HepG2 (cell line): ENCODE measurements around the gene THADA. TPM values are rescaled to one million over a fixed set of nuclear protein-coding genes. Genes with fewer than 3 reads are reported as not detected.

Experiments used
- BHLHE40 ChIP-seq: IDR thresholded peaks from 2 replicates; pipeline ENCODE4 v1.6.1; 2011; ENCODE audit warnings: low read length, improper control_type of control experiment
- BRD4 ChIP-seq: sonication (generic); formaldehyde crosslinking; IDR thresholded peaks from 2 replicates; pipeline ENCODE4 v1.4.0; 2020; ENCODE audit warnings: missing genetic modification reagents
- MLLT10 ChIP-seq: sonication (generic); formaldehyde crosslinking; IDR thresholded peaks from 2 replicates; pipeline ENCODE4 v1.4.0; 2020; ENCODE audit warnings: missing genetic modification reagents
- MTF1 ChIP-seq: sonication (generic); formaldehyde crosslinking; IDR thresholded peaks from 2 replicates; pipeline ENCODE4 v1.5.0; 2020; ENCODE audit warnings: missing genetic modification reagents
- SUZ12 ChIP-seq: fragments of 150-350 bp; IDR thresholded peaks from 2 replicates; pipeline ENCODE4 v1.6.1; 2014; ENCODE audit warnings: low read depth, low read length
- ZNF549 ChIP-seq: sonication (generic); formaldehyde crosslinking; IDR thresholded peaks from 2 replicates; pipeline ENCODE4 v1.5.0; 2020; ENCODE audit warnings: missing genetic modification reagents
- ZNF839 ChIP-seq: sonication (generic); formaldehyde crosslinking; IDR thresholded peaks from 2 replicates; pipeline ENCODE4 v1.4.0; 2020; ENCODE audit warnings: missing genetic modification reagents, mild to moderate bottlenecking, borderline replicate concordance
- polyA plus RNA-seq, 8 experiments: library from polyadenylated mRNA; depleted of rRNA in 3 of 8; stranded (reverse) in 7 of 8; unstranded in 1 of 8; fragments of >200 nt; fragmentation: Illumina TruSeq in 4 of 8; extraction: Trizol in 4 of 8; gene quantifications; 2 replicates each; pipeline versions ENCODE4 v1.2.1 to v1.2.3, GENCODE V29; 2011 to 2016; ENCODE audit warnings: low read depth in 4 of 8, missing spikeins in 1 of 8, mixed read lengths in 1 of 8; ENCODE audit not compliant: insufficient read depth in 1 of 8
- total RNA-seq, 5 experiments: library from RNA; depleted of rRNA; stranded (reverse); fragments of >200 nt; fragmentation: Illumina TruSeq; extraction: Trizol; gene quantifications; 2 replicates each; pipeline ENCODE4 v1.2.3, GENCODE V29; 2016; ENCODE audit warnings: low read depth in 1 of 5
- TF ChIP-seq, protein P1 (sequence below): sonication (generic); formaldehyde crosslinking; IDR thresholded peaks from 2 replicates; pipeline ENCODE4 v1.4.0; 2020; ENCODE audit warnings: mild to moderate bottlenecking, missing genetic modification reagents, borderline replicate concordance
- TF ChIP-seq, protein P2 (sequence below): conservative IDR thresholded peaks from 2 replicates; pipeline ENCODE4 v1.6.1; 2018; ENCODE audit warnings: missing genetic modification reagents
- TF ChIP-seq, protein P3 (sequence below): sonication (generic); formaldehyde crosslinking; IDR thresholded peaks from one replicate; pipeline ENCODE4 v1.5.1; 2020; ENCODE audit warnings: mild to moderate bottlenecking, missing genetic modification reagents; ENCODE audit errors: not compliant biosample characterization
- TF ChIP-seq, protein P4 (sequence below): sonication (generic); formaldehyde crosslinking; IDR thresholded peaks from 2 replicates; pipeline ENCODE4 v1.5.0; 2020; ENCODE audit warnings: mild to moderate bottlenecking, missing genetic modification reagents, moderate library complexity
- TF ChIP-seq, protein P5 (sequence below): IDR thresholded peaks from 2 replicates; pipeline ENCODE4 v1.6.1; 2016; ENCODE audit warnings: control low read depth

THADA gene
- total and polyA plus RNA-seq, 2 of the 13 experiments (the other 11 are each of a cell fraction or from before 2014, with no cell fraction given) = 12.7 to 21.7 TPM

DNA sequence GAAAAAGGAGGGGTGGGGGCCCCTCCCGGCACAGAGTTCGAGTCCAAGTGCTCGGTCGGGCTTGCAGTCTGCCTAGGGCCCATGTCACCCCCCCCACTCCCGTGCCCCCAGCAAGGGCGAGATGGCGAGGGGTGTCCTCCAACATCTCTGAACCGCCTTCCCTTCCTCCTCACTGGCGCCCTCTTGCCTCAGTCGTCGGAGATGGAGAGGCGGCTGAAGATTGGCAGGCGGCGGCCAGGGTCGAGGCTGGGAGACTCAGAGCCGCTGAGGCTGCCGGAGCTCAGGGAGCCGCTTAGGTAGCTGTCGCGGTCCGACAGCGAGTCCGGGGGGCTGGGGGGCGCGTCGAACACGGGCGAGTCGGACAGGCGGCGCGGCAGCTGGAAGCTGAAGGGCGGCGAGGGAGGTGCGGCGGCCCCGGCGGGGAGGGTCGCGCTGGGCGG is 371.7 kb downstream of the THADA start (continued):
- TF ChIP-seq, protein P1, sequence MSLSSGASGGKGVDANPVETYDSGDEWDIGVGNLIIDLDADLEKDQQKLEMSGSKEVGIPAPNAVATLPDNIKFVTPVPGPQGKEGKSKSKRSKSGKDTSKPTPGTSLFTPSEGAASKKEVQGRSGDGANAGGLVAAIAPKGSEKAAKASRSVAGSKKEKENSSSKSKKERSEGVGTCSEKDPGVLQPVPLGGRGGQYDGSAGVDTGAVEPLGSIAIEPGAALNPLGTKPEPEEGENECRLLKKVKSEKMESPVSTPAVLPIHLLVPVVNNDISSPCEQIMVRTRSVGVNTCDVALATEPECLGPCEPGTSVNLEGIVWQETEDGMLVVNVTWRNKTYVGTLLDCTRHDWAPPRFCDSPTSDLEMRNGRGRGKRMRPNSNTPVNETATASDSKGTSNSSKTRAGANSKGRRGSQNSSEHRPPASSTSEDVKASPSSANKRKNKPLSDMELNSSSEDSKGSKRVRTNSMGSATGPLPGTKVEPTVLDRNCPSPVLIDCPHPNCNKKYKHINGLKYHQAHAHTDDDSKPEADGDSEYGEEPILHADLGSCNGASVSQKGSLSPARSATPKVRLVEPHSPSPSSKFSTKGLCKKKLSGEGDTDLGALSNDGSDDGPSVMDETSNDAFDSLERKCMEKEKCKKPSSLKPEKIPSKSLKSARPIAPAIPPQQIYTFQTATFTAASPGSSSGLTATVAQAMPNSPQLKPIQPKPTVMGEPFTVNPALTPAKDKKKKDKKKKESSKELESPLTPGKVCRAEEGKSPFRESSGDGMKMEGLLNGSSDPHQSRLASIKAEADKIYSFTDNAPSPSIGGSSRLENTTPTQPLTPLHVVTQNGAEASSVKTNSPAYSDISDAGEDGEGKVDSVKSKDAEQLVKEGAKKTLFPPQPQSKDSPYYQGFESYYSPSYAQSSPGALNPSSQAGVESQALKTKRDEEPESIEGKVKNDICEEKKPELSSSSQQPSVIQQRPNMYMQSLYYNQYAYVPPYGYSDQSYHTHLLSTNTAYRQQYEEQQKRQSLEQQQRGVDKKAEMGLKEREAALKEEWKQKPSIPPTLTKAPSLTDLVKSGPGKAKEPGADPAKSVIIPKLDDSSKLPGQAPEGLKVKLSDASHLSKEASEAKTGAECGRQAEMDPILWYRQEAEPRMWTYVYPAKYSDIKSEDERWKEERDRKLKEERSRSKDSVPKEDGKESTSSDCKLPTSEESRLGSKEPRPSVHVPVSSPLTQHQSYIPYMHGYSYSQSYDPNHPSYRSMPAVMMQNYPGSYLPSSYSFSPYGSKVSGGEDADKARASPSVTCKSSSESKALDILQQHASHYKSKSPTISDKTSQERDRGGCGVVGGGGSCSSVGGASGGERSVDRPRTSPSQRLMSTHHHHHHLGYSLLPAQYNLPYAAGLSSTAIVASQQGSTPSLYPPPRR (CRISPR knock-in tag) = peak; percentile 38; the same call in 1 of the 2 replicates
- TF ChIP-seq, protein P2, sequence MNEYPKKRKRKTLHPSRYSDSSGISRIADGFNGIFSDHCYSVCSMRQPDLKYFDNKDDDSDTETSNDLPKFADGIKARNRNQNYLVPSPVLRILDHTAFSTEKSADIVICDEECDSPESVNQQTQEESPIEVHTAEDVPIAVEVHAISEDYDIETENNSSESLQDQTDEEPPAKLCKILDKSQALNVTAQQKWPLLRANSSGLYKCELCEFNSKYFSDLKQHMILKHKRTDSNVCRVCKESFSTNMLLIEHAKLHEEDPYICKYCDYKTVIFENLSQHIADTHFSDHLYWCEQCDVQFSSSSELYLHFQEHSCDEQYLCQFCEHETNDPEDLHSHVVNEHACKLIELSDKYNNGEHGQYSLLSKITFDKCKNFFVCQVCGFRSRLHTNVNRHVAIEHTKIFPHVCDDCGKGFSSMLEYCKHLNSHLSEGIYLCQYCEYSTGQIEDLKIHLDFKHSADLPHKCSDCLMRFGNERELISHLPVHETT (CRISPR knock-in tag) = no peak
- TF ChIP-seq SUZ12 (no peak), BHLHE40 (no peak), BRD4 (CRISPR knock-in tag) (no peak), ZNF839 (CRISPR knock-in tag) (no peak), MLLT10 (CRISPR knock-in tag) (0 out of 2 replicates have a peak, but pooled peaks have one; percentile 79), MTF1 (no peak), ZNF549 (no peak)
- TF ChIP-seq, protein P3, sequence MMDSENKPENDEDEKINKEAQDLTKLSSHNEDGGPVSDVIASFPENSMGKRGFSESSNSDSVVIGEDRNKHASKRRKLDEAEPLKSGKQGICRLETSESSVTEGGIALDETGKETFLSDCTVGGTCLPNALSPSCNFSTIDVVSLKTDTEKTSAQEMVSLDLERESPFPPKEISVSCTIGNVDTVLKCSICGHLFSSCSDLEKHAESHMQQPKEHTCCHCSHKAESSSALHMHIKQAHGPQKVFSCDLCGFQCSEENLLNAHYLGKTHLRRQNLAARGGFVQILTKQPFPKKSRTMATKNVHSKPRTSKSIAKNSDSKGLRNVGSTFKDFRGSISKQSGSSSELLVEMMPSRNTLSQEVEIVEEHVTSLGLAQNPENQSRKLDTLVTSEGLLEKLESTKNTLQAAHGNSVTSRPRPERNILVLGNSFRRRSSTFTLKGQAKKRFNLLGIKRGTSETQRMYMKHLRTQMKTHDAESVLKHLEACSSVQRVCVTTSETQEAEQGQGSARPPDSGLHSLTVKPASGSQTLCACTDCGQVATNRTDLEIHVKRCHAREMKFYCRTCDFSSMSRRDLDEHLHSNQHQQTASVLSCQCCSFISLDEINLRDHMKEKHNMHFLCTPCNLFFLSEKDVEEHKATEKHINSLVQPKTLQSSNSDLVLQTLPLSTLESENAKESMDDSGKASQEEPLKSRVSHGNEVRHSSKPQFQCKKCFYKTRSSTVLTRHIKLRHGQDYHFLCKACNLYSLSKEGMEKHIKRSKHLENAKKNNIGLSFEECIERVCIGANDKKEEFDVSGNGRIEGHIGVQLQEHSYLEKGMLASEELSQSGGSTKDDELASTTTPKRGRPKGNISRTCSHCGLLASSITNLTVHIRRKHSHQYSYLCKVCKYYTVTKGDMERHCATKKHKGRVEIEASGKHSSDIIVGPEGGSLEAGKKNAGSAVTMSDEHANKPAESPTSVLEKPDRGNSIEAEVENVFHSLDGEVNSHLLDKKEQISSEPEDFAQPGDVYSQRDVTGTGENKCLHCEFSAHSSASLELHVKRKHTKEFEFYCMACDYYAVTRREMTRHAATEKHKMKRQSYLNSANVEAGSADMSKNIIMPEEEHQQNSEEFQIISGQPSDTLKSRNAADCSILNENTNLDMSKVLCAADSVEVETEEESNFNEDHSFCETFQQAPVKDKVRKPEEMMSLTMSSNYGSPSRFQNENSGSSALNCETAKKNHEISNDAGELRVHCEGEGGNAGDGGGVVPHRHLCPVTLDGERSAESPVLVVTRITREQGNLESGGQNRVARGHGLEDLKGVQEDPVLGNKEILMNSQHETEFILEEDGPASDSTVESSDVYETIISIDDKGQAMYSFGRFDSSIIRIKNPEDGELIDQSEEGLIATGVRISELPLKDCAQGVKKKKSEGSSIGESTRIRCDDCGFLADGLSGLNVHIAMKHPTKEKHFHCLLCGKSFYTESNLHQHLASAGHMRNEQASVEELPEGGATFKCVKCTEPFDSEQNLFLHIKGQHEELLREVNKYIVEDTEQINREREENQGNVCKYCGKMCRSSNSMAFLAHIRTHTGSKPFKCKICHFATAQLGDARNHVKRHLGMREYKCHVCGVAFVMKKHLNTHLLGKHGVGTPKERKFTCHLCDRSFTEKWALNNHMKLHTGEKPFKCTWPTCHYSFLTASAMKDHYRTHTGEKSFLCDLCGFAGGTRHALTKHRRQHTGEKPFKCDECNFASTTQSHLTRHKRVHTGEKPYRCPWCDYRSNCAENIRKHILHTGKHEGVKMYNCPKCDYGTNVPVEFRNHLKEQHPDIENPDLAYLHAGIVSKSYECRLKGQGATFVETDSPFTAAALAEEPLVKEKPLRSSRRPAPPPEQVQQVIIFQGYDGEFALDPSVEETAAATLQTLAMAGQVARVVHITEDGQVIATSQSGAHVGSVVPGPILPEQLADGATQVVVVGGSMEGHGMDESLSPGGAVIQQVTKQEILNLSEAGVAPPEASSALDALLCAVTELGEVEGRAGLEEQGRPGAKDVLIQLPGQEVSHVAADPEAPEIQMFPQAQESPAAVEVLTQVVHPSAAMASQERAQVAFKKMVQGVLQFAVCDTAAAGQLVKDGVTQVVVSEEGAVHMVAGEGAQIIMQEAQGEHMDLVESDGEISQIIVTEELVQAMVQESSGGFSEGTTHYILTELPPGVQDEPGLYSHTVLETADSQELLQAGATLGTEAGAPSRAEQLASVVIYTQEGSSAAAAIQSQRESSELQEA (CRISPR knock-in tag) = no peak
- TF ChIP-seq, protein P4, sequence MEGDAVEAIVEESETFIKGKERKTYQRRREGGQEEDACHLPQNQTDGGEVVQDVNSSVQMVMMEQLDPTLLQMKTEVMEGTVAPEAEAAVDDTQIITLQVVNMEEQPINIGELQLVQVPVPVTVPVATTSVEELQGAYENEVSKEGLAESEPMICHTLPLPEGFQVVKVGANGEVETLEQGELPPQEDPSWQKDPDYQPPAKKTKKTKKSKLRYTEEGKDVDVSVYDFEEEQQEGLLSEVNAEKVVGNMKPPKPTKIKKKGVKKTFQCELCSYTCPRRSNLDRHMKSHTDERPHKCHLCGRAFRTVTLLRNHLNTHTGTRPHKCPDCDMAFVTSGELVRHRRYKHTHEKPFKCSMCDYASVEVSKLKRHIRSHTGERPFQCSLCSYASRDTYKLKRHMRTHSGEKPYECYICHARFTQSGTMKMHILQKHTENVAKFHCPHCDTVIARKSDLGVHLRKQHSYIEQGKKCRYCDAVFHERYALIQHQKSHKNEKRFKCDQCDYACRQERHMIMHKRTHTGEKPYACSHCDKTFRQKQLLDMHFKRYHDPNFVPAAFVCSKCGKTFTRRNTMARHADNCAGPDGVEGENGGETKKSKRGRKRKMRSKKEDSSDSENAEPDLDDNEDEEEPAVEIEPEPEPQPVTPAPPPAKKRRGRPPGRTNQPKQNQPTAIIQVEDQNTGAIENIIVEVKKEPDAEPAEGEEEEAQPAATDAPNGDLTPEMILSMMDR (CRISPR knock-in tag) = peak; percentile 91
- TF ChIP-seq, protein P5, sequence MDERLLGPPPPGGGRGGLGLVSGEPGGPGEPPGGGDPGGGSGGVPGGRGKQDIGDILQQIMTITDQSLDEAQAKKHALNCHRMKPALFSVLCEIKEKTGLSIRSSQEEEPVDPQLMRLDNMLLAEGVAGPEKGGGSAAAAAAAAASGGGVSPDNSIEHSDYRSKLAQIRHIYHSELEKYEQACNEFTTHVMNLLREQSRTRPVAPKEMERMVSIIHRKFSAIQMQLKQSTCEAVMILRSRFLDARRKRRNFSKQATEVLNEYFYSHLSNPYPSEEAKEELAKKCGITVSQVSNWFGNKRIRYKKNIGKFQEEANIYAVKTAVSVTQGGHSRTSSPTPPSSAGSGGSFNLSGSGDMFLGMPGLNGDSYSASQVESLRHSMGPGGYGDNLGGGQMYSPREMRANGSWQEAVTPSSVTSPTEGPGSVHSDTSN (CRISPR knock-in tag) = peak; percentile 39; the same call in 1 of the 2 replicates
